Panc1 (cell line): ENCODE data around the gene SLC39A10.

ENCODE experiments used
- CTCF ChIP-seq: fragments of 450-650 bp; IDR thresholded peaks from 2 replicates; pipeline ENCODE4 v1.5.1; 2017; ENCODE audit warnings: mild to moderate bottlenecking
- POLR2AphosphoS5 ChIP-seq: IDR thresholded peaks from 2 replicates; pipeline ENCODE4 v1.6.1; 2012; ENCODE audit warnings: mild to moderate bottlenecking, low read depth, low read length, moderate library complexity

GRCh38 chr2:195763866-195764265 lies 106.8 kb downstream of the SLC39A10 start:
- TF ChIP-seq CTCF, result no peak
- TF ChIP-seq POLR2AphosphoS5, result no peak
